Adrenal gland (tissue), 5 donors: Measurements from ENCODE around the gene ALKAL2.

Experiments used
- CTCF ChIP-seq, 6 experiments: fragments of 450-650 bp in 4 of 6; fragments of 200-600 bp in 2 of 6; sonication (generic) in 1 of 6; IDR thresholded peaks; 1 replicate in 5 of 6; 2 replicates in 1 of 6; pipeline versions ENCODE4 v1.5.1 to v1.8.0; 2016 to 2021; ENCODE audit warnings: antibody characterized with exemption in 6 of 6, mild to moderate bottlenecking in 2 of 6, moderate library complexity in 1 of 6
- POLR2A ChIP-seq, 2 donors: fragments of 450-650 bp; IDR thresholded peaks; one replicate each; pipeline ENCODE4 v1.6.1; 2017; ENCODE audit warnings: antibody characterized with exemption in 2 of 2, mild to moderate bottlenecking in 2 of 2, moderate library complexity in 1 of 2
- donor health status: DM: no; HTN: no; CAD: no.

GRCh38 chr2:278927-279320, 9.0 kb downstream of the ALKAL2 start:
- TF ChIP-seq CTCF (IDR thresholded peaks at IDR 0.05) (no peak), POLR2A (IDR thresholded peaks at IDR 0.05) (no peak)
